GM19395 (cell line): ENCODE data around the gene MOV10L1.

ENCODE experiments used
- ATAC-seq: cut with Tn5 transposase; IDR thresholded peaks from one replicate; pipeline ENCODE4 v1.9.1; 2021; ENCODE audit warnings: mild to moderate bottlenecking, moderate library complexity; ENCODE audit not compliant: unreplicated experiment

The MOV10L1 gene

DNA sequence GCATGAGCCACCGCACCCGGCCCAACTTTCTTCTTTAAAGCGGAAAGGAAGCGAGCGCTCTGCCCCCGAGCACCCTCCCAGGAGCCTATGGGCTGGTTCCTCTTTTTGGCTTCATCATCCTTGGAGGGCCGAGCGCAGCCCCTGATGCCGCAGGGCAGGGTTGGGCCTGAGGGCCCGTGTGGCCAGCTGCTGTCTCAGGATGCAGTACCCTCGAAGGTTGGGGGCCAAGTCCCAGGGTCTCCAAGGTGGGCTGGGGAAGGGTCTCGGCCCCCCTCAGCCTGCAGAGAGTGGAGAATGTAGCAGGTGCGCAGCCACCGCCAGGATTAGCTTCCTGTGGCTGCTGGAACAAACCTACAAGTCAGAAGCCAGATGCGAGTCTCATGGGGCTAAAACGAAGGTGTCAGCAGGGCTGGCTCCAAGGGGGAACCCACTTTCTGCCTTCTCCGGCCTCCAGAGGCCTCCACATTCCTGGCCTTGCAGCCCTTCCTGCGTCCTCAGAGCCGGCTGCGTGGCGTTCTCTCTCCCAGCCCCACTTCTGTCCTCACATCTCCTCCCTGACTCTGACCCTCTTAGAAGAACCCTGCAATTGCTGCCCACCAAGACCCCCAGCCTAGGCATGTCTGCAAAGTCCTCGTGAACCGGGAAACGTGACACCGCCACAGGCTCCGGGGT is 83.6 kb downstream of the MOV10L1 start:
- no peak for ATAC-seq

DNA sequence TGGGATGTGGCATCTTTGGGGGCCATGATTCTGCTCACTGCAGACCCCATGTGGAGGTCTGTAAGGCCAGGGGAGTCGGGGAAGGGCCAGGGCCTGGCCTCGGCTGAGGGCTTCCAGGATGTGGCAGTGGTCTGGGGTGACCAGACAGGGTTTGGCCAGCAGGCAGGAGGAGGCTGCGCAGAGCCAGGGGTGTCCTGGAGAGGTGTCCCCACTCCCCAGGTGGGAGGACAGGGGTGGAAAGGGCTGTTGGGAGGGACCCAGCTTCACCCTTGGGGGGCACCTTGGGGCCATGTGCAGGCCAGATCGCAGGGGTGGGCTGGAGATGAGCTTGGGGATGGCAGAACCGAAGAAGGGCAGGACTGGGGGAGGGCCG is 84.2 kb downstream of the MOV10L1 start:
- no peak for ATAC-seq

DNA sequence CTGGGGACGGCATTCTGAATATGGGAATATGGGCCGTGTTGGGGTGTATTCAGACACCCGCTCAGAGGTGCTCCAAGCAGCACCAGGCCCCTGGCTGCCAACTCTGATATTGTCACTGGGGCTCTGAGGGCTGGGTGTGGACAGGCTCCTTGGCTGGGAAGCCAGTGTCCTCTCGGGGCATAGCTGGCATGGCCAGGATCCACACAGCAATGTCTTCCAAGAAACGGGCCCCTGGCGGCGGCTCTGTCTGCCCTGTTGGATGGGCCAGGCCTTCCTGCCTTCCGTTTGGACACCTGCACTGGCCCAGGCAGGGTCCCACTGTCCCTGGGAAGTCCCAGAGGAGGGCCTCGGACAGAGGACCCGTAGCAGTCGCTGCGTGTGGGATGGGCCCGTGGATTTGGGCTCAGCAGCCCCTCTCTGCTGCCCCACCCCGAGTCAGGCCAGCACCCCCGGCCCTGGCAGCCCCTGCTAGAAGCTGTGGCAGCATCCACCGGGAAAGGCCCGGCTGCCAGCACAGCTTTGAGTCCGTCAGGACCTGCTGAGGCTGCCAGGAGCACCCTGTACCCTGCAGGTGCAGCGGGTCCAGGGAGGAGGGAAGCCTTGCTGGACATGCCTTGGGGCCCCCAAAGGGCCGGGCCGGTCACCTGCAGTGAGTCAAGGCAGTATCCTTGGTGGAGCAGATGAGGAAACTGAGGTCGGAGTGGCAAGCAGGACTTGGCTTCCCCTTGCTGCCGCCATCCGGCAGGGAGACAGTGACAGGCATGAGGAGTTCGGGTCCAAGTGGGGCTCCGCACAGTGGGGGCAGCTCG is 84.8 kb downstream of the MOV10L1 start:
- ATAC-seq, result no peak

DNA sequence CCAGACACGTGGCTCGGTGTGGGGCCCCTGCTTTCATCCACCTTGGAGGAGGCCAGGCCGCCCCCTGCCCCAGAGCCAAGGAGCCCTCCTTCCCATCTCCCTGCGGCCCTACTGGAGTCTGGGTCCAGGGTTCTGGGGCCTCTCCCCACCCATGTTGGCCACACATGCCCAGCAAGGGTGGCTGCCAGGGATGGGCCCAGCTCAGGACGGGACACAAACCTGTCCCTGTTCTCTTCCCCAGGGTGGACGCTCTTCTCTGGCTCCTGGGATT is 85.3 kb downstream of the MOV10L1 start:
- ATAC-seq, result no peak

DNA sequence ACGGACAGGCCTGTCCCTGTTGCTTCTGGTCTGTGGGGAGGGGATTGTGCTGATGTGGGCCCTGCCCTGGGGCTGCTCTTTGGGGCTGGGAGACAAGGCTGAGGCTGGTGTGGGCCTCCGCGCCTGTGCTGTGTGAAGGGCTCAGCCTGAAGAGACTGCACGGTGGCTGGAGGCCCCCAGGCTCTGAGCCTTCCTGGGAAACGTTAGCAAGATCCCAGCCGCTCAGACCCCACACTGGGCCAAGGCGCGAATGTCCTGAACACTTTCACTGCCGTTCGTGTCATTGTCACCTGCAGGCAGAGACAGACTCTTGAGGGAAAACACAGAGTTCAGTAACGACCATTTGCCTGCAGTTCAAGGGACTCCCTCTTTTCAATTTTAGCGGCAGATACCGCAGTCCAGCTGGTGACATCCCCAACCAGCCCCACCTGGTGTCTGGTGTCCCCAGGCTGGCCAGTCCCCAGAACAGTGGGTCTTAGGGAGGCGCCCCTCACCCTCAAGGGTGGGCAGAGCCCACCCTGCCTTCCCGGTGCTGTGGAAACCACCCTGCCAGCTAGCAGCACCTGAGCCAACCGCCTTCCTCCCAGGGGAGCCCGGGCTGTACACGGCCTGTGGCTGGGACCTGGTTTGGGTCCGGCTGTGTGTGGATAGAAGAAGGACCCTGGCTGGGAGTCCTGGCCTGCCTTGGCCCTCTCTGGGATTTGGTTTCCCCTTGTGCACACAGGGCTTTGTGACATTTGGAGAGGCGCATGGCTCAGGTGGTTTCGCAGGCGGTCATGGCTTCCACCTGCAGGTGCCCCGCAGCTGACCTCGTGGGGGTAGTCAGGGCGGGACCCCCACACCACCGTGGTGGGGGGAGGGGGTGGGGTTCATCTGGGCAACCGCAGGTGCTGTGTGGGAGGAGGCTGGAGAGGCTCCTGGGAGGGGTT is 86.4 kb downstream of the MOV10L1 start:
- no peak for ATAC-seq

DNA sequence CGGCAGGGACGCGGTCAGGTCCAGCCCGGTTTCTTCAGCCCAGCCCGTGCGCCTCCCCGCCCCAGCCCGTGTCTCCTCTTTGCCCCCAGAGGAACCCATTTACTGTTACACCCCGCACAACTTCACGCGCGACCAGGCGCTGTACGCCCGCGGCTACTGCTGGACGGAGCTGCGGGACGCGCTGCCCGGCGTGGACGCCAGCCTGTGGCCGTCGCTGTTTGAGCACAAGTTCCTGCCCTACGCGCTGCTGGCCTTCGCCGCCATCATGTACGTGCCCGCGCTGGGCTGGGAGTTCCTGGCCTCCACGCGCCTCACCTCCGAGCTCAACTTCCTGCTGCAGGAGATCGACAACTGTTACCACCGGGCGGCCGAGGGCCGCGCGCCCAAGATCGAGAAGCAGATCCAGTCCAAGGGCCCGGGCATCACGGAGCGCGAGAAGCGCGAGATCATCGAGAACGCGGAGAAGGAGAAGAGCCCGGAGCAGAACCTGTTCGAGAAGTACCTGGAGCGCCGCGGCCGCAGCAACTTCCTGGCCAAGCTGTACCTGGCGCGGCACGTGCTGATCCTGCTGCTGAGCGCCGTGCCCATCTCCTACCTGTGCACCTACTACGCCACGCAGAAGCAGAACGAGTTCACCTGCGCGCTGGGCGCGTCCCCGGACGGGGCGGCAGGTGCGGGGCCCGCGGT is 87.2 kb downstream of the MOV10L1 start:
- no peak for ATAC-seq

DNA sequence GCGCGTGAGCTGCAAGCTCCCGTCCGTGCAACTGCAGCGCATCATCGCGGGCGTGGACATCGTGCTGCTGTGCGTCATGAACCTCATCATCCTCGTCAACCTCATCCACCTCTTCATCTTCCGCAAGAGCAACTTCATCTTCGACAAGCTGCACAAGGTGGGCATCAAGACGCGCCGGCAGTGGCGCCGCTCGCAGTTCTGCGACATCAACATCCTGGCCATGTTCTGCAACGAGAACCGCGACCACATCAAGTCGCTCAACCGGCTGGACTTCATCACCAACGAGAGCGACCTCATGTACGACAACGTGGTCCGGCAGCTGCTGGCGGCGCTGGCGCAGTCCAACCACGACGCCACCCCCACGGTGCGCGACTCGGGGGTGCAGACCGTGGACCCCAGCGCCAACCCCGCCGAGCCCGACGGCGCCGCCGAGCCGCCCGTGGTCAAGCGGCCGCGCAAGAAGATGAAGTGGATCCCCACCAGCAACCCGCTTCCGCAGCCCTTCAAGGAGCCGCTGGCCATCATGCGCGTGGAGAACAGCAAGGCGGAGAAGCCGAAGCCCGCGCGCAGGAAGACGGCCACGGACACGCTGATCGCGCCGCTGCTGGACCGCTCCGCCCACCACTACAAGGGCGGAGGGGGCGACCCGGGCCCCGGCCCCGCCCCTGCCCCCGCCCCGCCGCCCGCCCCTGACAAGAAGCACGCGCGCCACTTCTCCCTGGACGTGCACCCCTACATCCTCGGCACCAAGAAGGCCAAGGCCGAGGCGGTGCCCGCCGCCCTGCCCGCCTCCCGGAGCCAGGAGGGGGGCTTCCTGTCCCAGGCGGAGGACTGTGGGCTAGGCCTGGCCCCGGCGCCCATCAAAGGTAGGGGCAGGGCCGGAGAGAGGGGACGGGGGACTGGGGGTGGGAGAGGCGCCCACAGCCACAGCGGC is 88.0 kb downstream of the MOV10L1 start:
- ATAC-seq, result no peak

DNA sequence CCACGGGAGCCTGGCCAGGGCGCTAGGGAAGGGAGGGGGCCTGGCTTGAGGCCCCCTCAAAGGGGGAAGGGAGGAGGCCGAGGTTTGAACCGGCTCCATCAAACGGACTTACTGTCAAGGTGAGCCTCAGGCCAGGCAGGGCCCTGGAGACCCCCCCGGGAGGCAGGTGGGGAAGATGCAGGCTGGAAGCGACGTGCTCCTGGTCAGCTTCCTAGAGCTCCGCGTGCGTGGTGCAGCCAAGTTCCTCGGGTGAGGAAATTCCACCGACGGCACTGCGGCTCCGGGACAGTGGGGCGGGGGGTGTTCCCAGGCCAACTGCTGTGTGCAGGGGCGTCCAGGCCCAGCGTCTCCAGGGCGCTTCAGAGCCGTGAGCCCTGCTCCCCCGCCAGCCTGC is 88.7 kb downstream of the MOV10L1 start:
- no peak for ATAC-seq

DNA sequence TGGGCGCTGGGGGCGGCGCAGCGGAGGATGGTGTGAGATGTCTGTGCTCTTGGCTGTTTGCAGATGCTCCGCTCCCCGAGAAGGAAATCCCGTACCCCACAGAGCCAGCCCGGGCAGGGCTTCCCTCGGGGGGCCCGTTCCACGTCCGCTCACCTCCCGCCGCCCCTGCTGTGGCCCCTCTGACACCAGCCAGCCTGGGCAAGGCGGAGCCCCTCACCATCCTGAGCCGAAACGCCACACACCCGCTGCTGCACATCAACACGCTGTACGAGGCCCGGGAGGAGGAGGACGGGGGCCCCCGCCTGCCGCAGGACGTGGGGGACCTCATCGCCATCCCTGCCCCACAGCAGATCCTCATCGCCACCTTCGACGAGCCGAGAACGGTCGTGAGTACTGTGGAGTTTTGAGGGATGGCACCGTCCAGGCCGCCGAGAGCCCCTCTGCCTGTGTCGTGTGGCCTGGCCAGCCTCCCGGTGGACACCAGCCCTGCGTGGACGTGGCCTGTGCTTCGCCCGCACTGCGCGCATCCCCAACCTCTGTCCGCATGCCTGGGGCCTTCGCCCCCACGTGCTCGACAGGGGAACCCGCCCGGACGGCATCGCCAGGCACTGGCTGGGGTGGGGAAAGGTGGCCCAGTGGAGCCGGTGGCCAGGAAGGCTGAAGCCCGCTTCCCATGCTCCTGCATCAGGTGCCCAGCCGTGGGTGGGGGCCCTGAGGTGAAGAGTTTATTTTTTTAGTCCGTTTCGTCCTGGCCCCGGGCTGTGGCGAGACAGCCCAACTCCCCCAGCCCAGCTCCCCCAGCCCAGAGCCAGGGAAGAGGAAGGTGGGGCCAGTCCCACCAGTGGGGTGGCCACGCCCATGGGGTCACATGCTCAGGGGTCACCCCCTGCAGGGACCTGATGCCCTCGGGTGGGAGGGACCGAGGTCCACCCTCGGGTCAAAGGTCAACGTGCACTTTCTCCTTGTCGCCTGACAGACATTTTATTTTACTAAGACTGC is 89.4 kb downstream of the MOV10L1 start:
- ATAC-seq, result no peak

DNA sequence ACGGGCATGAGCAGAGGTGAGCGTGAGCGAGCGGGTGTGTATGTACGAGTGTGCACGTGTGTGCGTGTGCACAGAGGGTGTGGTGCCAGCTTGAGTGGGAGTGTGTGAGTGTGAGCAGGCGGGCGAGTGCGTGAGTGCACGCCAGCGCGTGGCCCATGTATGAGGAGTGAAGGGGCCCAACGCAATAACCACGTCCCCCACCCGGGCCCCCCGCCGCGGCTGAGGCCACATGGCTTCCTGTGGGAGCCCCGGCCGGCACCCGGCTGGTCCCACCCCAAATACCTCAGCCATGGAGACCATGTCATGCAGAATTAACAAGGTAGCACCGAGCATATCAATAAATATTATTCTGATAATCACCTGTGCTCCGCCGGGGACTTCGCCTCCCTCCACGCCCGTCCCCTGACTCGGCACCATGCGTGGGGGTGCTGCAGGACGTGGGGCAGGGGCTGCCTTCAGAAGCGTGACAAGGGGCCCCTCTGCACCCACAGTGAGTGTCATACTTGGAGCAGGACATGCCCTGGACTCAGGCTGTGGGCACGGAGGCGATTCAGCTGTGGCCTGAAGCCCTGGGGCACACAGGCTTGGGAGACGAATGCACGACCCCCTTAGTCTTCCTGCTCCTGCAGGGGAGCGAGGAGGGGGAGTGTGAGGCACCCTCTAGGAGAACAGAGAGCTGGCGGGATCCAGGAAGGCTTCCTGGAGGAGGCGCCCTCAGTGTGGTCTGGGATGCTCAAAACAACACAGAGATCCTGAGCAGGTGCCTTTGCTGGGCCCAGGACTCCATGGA is 90.3 kb downstream of the MOV10L1 start:
- ATAC-seq, result no peak

DNA sequence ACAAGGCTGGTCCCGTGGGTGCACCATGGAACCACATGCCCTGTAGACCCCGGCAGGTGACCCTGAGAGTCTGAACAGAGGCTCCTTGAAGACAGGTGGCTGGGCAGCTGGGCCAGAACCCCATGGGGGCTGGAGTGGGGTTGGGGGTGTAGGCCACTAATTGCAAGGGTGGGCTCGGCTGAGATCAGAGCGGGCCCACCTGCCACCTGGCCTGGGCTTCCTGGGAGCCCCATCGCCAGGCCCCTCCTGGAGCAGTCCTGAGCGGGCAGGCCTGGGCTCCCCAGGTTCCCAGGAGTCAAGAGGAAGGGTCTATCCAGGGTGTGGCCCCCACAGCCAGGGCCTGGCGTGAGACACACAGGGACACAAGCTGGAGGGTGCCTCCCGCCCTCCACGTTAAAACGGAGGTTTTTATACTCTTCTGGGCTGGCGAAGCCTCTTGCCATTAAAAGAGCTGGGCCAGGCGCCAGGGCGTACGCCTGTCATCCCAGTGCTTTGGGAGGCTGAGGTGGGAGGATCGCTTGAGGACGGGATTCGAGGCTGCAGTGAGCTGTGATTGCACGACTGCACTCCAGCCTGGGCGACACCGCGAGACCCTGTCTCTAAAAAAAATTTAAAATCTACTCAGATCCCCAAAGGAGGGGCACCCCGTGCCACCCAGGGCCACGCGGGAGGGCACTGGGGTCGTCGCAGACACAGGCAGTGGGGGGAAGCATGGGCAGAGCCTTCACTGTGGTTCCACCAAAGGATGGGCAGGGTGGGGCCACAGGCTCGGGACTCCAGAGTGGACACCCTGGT is 91.1 kb downstream of the MOV10L1 start:
- ATAC-seq, result no peak

DNA sequence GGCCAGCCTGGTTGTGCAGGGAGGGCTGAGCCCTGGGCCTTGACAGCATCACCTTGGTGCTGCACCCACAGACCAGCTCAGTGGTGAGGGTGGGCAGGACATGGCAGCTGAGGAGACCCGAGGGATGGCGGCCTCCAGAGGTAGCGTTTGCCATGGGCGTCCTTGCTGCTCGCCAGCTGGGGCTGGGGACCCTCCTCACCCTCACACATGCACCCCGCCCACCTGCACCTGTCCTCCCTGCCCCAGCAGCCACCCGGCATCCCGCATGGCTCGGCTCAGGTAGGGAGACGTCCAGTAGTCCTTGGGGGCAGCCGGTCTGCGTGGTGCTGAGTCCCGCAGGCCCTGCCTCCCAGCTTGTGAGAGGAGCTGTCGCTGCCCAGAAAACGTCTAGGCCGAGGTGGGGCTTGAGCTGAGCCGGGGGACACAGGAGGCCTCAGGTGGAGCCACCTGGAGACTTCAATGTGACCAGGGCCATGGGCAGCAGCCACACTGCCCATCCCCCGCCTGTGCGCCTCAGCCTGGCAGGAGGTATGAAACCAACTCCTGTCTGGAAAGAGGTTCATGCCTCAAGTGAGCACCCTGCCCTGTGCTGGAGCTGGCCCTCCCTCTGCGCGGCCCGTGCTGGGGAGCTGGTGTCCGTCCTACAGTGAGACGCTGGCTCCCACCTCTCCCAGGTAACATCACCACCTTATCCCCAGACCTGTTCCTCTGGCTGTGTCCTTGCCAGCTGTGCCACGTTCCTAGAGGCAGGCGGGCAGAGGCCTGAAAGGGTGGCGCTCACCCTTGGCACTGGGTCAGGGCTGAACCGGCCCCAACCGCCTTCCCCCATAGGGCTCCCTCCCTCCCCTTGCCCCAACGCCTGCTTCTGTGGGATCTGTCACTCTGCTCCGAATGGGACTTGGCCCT is 92.6 kb downstream of the MOV10L1 start:
- ATAC-seq, result no peak

DNA sequence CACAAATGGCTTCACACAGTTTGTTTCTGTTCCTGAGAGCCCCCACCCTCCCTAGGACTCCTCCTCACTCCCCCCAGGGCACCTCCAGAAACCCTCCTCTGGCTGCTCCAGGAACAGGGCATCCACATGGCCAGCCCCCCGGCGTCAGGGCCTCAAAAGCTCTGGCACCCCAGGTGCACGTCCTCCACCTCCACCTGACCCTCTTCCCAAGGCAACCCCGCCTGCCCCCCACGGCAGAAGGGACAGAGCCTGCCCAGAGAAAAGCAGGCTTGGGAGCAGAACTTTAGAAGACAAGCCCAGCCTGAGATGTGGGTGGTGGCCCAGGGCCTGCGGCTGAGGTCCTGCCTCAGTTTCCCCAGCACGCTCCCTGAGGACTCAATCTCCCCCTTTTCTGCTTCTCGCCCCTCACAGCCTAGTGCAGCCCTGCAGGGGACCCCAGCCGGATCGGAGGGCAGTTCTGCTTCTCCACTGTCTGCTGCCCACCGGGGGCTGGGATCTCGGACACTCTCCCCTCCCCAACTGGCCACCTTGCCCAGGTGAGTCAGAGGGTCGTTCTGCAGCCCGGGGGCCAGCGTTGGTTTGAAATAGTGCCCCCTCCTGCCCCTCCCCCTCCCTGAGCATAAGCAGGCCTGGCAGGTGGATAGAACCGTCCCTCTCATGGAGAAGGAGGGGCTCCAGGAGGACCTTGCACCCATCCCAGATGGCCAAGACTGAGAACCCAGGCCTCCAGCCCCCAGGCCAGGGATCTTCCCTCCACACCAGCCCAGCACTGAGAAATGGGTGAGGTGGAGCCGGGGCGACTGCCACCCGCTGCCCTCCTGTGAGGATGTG is 93.5 kb downstream of the MOV10L1 start:
- no peak for ATAC-seq

DNA sequence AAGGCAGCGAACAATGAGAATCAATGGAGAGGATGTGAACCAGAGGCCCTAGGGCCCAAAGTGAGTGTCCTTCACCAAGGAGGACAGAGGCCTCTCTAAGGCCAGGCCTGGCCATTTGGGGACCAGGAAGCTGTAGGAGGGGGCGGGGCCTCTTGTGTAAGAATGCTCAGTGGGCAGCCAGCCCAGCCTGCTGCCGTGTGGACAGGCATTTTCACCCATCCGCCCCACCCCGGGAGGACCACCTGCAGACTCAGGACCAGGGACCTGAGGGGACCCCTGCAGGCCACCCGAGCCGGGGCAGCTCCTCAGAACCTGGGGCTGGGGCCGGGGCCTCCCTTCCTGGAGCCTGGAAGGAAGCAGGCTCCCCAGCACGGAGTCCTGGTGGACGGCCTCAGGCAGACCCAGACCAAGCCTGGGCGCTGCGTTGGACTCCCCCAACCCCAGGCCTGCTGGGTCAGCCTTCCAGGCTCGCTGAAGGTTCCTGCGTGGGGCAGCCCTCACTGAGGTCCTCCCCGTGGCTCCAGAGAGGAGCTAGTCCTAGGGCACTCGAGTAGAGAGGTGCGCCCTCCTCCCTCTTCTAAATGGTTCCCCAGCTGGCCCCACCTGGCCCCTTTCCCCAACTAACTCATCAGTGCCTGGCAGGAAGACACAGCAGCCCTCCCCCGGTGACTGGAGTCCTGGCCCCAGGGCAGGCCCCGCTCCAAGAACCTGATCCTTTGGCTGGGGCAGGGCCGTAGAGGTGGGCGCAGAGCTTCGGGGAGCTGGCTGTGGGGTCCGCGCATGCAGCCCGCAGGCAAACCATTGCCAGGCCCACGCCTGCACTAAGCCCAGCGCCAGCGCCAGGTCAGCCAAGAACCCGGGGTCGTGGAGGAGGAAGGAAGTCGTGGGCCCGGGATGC is 94.4 kb downstream of the MOV10L1 start:
- no peak for ATAC-seq
